Kidney epithelial cell (primary cell): Measurements from ENCODE around the gene COPS6. TPM values are rescaled to one million over a fixed set of nuclear protein-coding genes. Genes with fewer than 3 reads are reported as not detected.
"Not testable (repeated sequence)": the region's sequence is repeated elsewhere in the genome, so short reads cannot be mapped to it uniquely, and the experiment has no call there.

ENCODE experiments used
- DNase-seq: peaks from one replicate; pipeline ENCODE4 v3.0.0-alpha.2; 2010; ENCODE audit warnings: low read depth
- H3K27me3 ChIP-seq: 2 replicates; pipeline ENCODE4 v1.6.0; 2011; ENCODE audit warnings: low read length; ENCODE audit not compliant: control insufficient read depth, insufficient read depth
- H3K36me3 ChIP-seq: 2 replicates; pipeline ENCODE4 v1.5.1; 2011; ENCODE audit warnings: low read length; ENCODE audit not compliant: control insufficient read depth, insufficient read depth
- H3K4me3 ChIP-seq: 2 replicates; pipeline ENCODE4 v1.5.1; 2011; ENCODE audit warnings: low read depth, mild to moderate bottlenecking, control low read depth, low read length
- CTCF ChIP-seq: IDR thresholded peaks from 2 replicates; pipeline ENCODE4 v1.5.1; 2011; ENCODE audit warnings: mild to moderate bottlenecking, moderate library complexity, low read length, control low read depth, inconsistent platforms; ENCODE audit not compliant: insufficient read depth, poor library complexity, severe bottlenecking
- total RNA-seq: library from RNA; depleted of rRNA; stranded (reverse); fragments of >200 nt; gene quantifications from 2 replicates; pipeline ENCODE4 v1.2.3, GENCODE V29; 2015

The COPS6 gene
- total RNA-seq, 1 donor from 2014 or later: 45.2 TPM

- Histone ChIP-seq H3K4me3 (no peak overlapping the region), H3K27me3 (no peaks in the 10 kb centered on the region), H3K36me3 (no peaks in the 10 kb centered on the region)
- no peak for DNase-seq
- no peak for TF ChIP-seq CTCF
Observed at GRCh38 chr7:100128637-100128963, 39.8 kb downstream of the COPS6 start.

- not testable (repeated sequence) for H3K27me3 ChIP-seq, H3K36me3 ChIP-seq, DNase-seq, H3K4me3 ChIP-seq
Observed at GRCh38 chr7:100130220-100130607, 41.4 kb downstream of the COPS6 start.

GRCh38 chr7:100130608-100131453 is 42.1 kb downstream of the COPS6 start:
- Histone ChIP-seq H3K27me3 (no peaks in the 10 kb centered on the region), H3K4me3 (no peak overlapping the region), H3K36me3 (no peaks in the 10 kb centered on the region)
- TF ChIP-seq CTCF: peak; percentile 83
- DNase-seq: no peak

GRCh38 chr7:100132126-100132525 is 43.4 kb downstream of the COPS6 start:
- no peaks in the 10 kb centered on the region for H3K27me3 ChIP-seq
- no peak for TF ChIP-seq CTCF
- no peak overlapping the region for H3K4me3 ChIP-seq
- H3K36me3 ChIP-seq: no peaks in the 10 kb centered on the region
- no peak for DNase-seq

- no peak for DNase-seq
- H3K27me3 ChIP-seq: no peaks in the 10 kb centered on the region
- peak; percentile 94 for TF ChIP-seq CTCF
Observed at GRCh38 chr7:100132697-100133151, 44.0 kb downstream of the COPS6 start.

GRCh38 chr7:100137851-100138760 is 49.3 kb downstream of the COPS6 start:
- Histone ChIP-seq H3K4me3 (no peak overlapping the region), H3K27me3 (no peaks in the 10 kb centered on the region), H3K36me3 (no peaks in the 10 kb centered on the region)
- no peak for TF ChIP-seq CTCF
- no peak for DNase-seq

More at GRCh38 chr7:100132697-100133151, 44.0 kb downstream of the COPS6 start:
- no peaks in the 10 kb centered on the region for H3K36me3 ChIP-seq
- H3K4me3 ChIP-seq: no peak overlapping the region
